ENCODE results near the gene DNM2.

Gene DNM2

GRCh38 chr19:10863107-10863717, 145.3 kb downstream of the DNM2 start:
- no peak for TF ChIP-seq ZFX (IDR thresholded peaks at IDR 0.05)
- TF ChIP-seq CTCF (conservative IDR thresholded peaks at IDR 0.05), result no peak
- no peak overlapping the region for H3K27ac ChIP-seq

GRCh38 chr19:10864538-10864899, 146.6 kb downstream of the DNM2 start:
- TF ChIP-seq ZFX (IDR thresholded peaks at IDR 0.05) (no peak), CTCF (conservative IDR thresholded peaks at IDR 0.05) (peak; percentile 98)
- no peak overlapping the region for H3K27ac ChIP-seq

- no peak for TF ChIP-seq CTCF (conservative IDR thresholded peaks at IDR 0.05)
- no peak for TF ChIP-seq ZFX (IDR thresholded peaks at IDR 0.05)
- no peak overlapping the region for H3K27ac ChIP-seq
These were observed 148.6 kb downstream of the DNM2 start for GRCh38 chr19:10866495-10866894.

GRCh38 chr19:10868872-10869547, 151.1 kb downstream of the DNM2 start:
- TF ChIP-seq CTCF (conservative IDR thresholded peaks at IDR 0.05), result no peak
- TF ChIP-seq ZFX (IDR thresholded peaks at IDR 0.05), result no peak
- no peak overlapping the region for H3K27ac ChIP-seq

- peak overlapping the region; percentile 62; the same call in 1 of the 2 replicates for H3K27ac ChIP-seq
These were observed 152.0 kb downstream of the DNM2 start for GRCh38 chr19:10869872-10870311.

- TF ChIP-seq ZFX (IDR thresholded peaks at IDR 0.05) (no peak), CTCF (conservative IDR thresholded peaks at IDR 0.05) (no peak)
- H3K27ac ChIP-seq, result peak overlapping the region; percentile 62
These were observed 152.6 kb downstream of the DNM2 start for GRCh38 chr19:10870501-10870954.

- TF ChIP-seq ZFX (IDR thresholded peaks at IDR 0.05), result no peak
- TF ChIP-seq CTCF (conservative IDR thresholded peaks at IDR 0.05), result peak; percentile 93
- peak within 1 kb of the TSS; percentile 85 for H3K27ac ChIP-seq
These were observed 153.2 kb downstream of the DNM2 start, which contains the start of gene CARM1 for GRCh38 chr19:10870955-10871603. Gene CARM1, plus strand, starts transcription at chr19:10871553. Its CDS starts 150 bp downstream, at chr19:10871703.
